HG02884 (cell line): ENCODE results near the gene RCSD1.
"Not testable (repeated sequence)": the region's sequence is repeated elsewhere in the genome, so short reads cannot be mapped to it uniquely, and the experiment has no call there.

Experiments
- ATAC-seq: cut with Tn5 transposase; IDR thresholded peaks from one replicate; pipeline ENCODE4 v1.9.1; 2021; ENCODE audit warnings: mild to moderate bottlenecking, moderate library complexity; ENCODE audit not compliant: unreplicated experiment

The RCSD1 gene

GRCh38 chr1:167710836-167711235 is 80.8 kb downstream of the RCSD1 start:
- ATAC-seq = no peak

GRCh38 chr1:167711797-167712196 is 81.8 kb downstream of the RCSD1 start:
- ATAC-seq = no peak

- no peak for ATAC-seq
Measured at GRCh38 chr1:167713330-167714081, 83.5 kb downstream of the RCSD1 start.

DNA sequence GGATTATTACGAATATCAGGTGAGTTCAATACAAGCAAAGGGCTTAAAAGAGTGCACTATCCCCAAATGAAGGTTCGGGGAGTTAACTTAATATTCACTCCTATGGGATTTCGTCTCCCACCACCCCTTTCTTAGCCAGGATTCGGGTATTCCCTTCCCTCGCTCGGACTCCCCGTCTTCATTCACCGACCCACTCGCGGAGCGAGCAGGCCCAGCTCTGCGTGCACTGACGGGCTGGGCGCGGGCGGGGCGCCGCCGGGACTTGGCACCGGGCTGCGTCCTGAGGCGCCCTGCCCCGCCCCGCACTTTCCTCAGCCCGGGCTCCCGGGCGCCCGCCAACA is 84.0 kb downstream of the RCSD1 start:
- ATAC-seq = peak; percentile 43

- peak; percentile 30 for ATAC-seq
Measured at GRCh38 chr1:167714439-167715156, 84.6 kb downstream of the RCSD1 start.

DNA sequence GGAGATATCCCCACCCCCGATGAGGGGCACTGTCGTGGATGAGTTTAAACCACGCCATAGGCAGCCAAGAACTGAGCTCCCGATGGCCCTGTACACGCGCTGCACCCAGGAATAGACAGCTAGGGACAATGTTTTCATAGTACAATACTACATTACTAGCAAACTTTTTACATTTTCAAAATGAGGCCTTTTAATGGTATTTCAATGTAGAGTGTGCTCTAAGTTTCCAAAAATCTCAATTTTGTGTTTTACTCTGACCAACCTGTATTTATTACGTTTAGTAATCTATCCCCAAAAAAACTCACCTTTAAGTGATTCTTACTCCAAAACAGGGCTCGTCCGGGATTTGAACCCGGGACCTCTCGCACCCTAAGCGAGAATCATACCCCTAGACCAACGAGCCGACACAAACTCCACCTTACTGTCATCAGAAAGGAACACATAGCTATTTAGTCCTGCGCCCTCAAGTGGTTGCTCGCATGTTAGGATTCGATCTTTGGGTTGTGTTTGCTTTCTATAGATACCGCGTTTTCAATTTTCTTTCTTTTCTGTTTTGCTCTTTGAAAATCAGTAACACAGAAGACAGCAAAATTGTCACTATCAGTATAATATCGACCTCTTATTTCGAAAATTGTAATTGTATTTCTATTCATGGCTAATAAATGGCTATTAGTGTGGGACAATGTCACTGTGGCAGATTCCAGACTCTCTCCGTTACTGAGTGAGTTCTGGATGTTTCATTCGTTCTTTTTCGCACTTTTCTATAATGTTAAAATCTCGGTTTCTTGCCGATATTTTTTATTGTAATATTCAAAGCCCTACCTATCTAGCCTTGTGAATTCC is 85.3 kb downstream of the RCSD1 start:
- peak; percentile 30 for ATAC-seq

DNA sequence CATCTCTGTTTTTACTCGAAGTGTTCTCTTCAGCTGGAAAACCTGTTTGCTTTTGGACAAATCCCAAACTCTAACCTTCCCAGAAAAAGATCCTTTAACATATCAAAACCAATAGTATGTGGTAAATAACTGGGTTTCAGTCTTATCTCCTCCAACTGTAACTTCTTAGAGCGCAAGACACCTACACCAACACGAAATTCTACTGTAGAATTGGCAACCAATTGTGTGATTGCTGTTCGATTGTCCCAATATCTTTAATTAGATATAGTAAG is 85.9 kb downstream of the RCSD1 start:
- no peak for ATAC-seq

GRCh38 chr1:167717351-167717750 is 87.3 kb downstream of the RCSD1 start:
- no peak for ATAC-seq

- ATAC-seq = no peak
Measured at GRCh38 chr1:167718914-167719691, 89.1 kb downstream of the RCSD1 start.

DNA sequence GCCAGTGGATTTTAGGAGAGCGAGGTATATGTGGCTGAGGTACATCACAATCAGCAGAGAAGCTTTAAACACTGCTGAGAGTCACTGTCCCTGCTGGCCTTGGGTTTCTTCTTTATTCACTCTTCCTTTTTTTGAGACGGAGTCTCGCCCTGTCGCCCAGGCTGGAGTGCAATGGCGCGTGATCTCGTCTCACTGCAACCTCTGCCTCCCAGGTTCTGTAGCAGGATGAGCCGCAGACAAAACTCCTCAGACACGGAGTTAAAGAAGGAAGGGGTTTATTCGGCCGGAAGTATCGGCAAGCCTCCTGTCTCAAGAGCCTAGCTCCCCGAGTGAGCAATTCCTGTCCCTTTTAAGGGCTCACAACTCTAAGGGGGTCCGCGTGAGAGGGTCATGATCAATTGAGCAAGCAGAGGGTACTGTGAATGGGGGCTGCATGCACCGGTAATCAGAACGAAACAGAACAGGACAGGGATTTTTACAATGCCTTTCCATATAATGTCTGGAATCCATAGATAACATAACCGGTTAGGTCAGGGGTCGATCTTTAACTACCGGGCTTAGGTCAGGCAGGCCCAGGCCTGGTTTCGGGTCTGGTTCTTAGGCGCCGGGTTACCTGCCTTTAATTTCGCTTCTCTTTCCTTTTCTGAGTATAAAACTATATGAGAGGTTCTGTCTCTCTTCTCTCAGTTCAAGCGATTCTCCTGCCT is 89.8 kb downstream of the RCSD1 start:
- ATAC-seq = not testable (repeated sequence)

- ATAC-seq = no peak
Measured at GRCh38 chr1:167720965-167721616, 91.1 kb downstream of the RCSD1 start.

- ATAC-seq = peak; percentile 92
Measured at GRCh38 chr1:167721617-167722151, 91.7 kb downstream of the RCSD1 start, which contains the start of gene MPZL1. MPZL1 (plus strand) TSS chr1:167721982; CDS start chr1:167722152, 170 bp downstream.

DNA sequence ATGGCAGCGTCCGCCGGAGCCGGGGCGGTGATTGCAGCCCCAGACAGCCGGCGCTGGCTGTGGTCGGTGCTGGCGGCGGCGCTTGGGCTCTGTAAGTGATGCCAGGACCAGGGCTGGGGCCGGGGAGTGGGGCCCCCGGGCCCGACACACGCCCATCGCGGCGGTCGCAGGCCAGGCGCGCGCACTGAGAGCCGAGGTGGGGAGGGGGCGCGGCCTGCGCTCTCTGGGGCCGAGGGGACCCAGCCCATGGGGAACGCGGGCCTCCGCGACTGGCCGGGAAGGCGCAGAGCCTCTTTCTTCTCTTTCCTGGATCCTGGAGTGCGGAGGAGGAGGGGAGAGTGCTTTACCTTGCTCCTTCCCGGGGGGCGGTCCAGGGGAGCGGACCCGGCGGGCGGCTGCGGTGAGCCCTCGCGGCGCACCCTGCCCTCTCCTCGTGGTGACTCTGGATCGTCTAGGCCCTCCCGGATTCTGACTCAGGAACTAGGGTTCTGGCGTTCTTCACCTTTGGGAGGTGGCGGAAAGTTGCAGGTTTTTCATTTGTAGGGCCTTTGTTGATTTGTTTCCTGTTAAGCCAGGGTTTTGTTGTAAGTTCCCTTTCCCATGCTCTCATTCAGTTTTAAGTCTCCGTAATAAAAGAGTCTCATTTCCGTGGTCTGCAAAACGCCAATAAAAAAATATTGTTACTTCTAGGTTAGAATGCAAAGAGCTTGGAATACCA is 92.3 kb downstream of the RCSD1 start:
- ATAC-seq = peak; percentile 29

- ATAC-seq = no peak
Measured at GRCh38 chr1:167722870-167723251, 92.8 kb downstream of the RCSD1 start.

DNA sequence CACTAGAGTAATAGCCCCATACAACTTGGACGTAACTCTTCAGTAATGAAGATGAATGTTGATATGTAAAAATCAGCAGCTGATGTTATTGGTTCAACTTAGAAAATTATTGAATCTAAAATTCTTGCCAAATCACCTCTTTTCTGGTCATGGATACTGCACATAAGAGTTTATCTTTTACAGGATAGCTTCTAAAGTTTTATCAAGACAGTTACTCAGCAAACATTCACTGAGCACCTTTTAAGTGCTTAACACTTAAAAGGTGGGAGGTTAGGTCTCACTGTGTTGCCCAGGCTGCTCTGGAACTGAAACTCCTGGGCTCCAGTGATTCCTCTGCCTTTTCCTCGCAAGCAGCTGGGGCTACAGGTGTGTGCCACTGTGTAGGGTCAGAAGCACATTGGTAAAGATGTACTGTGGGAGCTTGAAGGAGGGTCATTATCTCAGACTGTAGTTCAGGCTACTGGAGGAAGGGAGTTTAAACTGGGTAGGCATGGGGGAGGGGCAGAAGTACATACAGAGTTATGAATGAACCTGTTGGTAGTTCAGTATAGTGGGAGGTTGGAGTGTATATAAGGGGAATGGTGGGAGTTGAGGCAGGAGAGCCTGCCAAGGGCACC is 93.8 kb downstream of the RCSD1 start:
- no peak for ATAC-seq

- no peak for ATAC-seq
Measured at GRCh38 chr1:167726008-167726407, 96.0 kb downstream of the RCSD1 start.

GRCh38 chr1:167728818-167729410 is 98.9 kb downstream of the RCSD1 start:
- ATAC-seq = no peak

DNA sequence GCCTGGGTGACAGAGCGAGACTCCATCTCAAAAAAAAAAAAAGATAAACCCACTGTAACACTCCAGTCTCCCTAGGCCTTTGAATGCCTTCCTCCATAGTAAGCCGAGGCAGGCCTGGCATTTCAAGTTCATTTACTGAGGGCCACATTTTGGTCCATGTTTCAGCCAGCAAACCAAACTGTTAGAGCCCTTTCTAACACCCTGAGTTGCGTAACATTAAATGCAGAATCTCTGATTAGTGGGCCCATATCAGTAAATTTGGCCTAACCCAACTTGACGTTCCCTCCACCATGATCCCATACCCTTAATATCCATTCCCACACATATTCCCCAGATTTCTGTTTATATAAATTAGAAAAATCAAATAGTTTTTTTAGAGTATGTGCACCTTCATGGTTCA is 104.2 kb downstream of the RCSD1 start:
- no peak for ATAC-seq
